Skeletal muscle tissue (tissue), 4 donors: ENCODE measurements around the gene SLC7A1. TPM values are rescaled to one million over a fixed set of nuclear protein-coding genes. Genes with fewer than 3 reads are reported as not detected.

Source experiments
- H3K27ac ChIP-seq: one replicate; pipeline ENCODE4 v1.7.0; 2013; ENCODE audit warnings: mild to moderate bottlenecking, low read depth, low read length, inconsistent platforms
- H3K27me3 ChIP-seq, 3 donors: one replicate each; pipeline ENCODE4 v1.7.0; 2013; ENCODE audit warnings: low read length in 3 of 3; ENCODE audit not compliant: control insufficient read depth in 3 of 3, insufficient read depth in 3 of 3
- H3K36me3 ChIP-seq, 3 donors: one replicate each; pipeline ENCODE4 v1.7.0; 2013; ENCODE audit warnings: low read length in 3 of 3; ENCODE audit not compliant: control insufficient read depth in 3 of 3, insufficient read depth in 3 of 3
- H3K4me1 ChIP-seq, 3 donors: one replicate each; pipeline ENCODE4 v1.7.0; 2013; ENCODE audit warnings: low read length in 3 of 3, mild to moderate bottlenecking in 3 of 3; ENCODE audit not compliant: control insufficient read depth in 3 of 3, insufficient read depth in 3 of 3
- H3K4me3 ChIP-seq, 3 donors: one replicate each; pipeline ENCODE4 v1.7.0; 2013; ENCODE audit warnings: low read length in 3 of 3
- H3K9ac ChIP-seq, 3 donors: one replicate each; pipeline ENCODE4 v1.7.0; 2013; ENCODE audit warnings: low read length in 3 of 3, mild to moderate bottlenecking in 3 of 3, moderate library complexity in 2 of 3, low read depth in 1 of 3
- H3K9me3 ChIP-seq, 3 donors: one replicate each; pipeline ENCODE4 v1.7.0; 2013; ENCODE audit warnings: low read length in 3 of 3; ENCODE audit not compliant: control insufficient read depth in 3 of 3
- total RNA-seq: library from RNA; depleted of rRNA; stranded (reverse); fragments of >200 nt; gene quantifications from one replicate; pipeline ENCODE4 v1.2.3, GENCODE V29; 2014
- donor health status: Osteomylitis.

The SLC7A1 gene
- total RNA-seq, 1 donor from 2014 or later: 4.2 TPM

DNA sequence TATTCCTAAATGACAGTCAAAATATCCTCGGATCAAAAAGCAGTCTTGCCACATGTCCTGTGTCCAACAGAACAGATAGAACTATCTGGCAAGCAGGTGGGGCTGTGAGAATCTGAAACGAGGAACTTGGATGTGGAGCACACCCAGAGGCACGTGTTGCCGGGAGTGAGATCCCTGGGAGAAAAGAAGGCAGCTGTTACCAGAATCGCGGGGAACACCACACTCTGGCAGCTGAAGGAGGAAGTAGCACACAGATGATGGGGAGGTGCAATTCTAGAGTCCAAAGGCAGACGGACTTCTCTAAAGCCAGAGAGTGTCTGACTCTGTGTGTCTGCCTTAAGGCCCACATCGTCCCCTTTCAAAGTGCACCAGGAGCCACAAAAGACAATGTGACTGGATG lies 22.3 kb downstream of the SLC7A1 start:
- H3K9me3 ChIP-seq: no peaks in the 10 kb centered on the region
- no peak overlapping the region for H3K9ac ChIP-seq
- H3K27me3 ChIP-seq: no peaks in the 10 kb centered on the region
- no peak overlapping the region for H3K27ac ChIP-seq
- no peak overlapping the region for H3K4me3 ChIP-seq
- H3K4me1 ChIP-seq: peaks cover 4 to 12% (median 6%) of the 10 kb centered on the region in 3 donors
- no peaks in the 10 kb centered on the region for H3K36me3 ChIP-seq

DNA sequence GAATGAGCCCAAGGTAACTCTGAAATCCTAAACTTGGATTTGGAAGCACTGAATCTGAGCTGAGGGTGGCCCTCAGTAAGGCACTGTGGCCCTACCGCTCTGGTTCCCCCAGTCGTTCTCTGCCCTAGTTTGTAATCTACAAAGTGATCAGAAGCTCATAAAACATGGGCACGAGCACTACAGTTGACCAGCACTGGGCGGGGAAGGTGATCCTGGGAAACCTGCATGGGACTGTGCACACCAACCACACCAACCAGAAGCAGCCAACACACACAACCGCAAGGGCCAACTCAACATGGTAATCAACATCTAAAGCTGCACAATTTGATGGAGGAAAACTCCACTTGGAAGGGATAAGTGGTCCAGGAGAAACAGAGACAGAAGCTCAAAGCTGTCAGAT lies 22.9 kb downstream of the SLC7A1 start:
- Histone ChIP-seq H3K27ac (no peak overlapping the region), H3K36me3 (no peaks in the 10 kb centered on the region), H3K27me3 (no peaks in the 10 kb centered on the region), H3K4me3 (no peak overlapping the region), H3K9ac (no peak overlapping the region), H3K9me3 (no peaks in the 10 kb centered on the region), H3K4me1 (peaks cover 0 to 9% (median 6%) of the 10 kb centered on the region in 3 donors)

DNA sequence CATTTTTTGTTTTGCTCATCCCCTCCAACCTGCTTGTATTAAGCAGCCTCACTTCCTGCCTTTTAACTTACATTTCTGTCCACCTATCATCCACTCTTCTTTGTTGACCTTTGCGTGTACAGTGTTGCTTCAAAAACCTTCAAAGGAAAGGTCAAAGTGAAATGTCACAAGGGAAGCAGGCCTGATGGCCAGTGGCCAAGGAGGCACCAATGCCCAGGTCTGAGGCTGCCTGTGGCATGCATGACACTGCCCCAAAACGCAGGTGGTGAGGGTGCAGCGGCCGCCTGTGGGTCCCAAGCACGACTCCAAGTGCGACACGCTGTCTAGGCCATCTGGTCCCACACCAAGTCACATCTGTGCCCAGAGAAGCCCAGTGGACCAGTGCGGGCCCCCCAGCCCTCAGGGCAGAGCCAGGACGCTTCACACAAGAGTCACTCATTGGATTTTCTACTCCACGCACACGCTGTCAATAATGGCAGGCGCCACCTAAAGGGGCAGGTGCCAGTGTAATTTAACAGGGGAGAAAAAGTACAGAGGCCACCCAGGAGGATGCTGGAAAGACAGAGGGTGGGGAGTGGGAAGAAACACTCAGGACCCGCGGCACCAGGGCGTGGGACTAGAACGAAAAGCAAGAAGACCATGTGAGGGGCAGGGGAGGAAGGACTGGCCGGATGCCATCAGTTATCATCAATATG lies 23.5 kb downstream of the SLC7A1 start:
- no peak overlapping the region for H3K4me3 ChIP-seq
- no peaks in the 10 kb centered on the region for H3K36me3 ChIP-seq
- no peaks in the 10 kb centered on the region for H3K27me3 ChIP-seq
- H3K27ac ChIP-seq: no peak overlapping the region
- no peak overlapping the region for H3K9ac ChIP-seq
- no peaks in the 10 kb centered on the region for H3K9me3 ChIP-seq
- H3K4me1 ChIP-seq: peaks cover 0 to 4% (median under 1%) of the 10 kb centered on the region in 3 donors

DNA sequence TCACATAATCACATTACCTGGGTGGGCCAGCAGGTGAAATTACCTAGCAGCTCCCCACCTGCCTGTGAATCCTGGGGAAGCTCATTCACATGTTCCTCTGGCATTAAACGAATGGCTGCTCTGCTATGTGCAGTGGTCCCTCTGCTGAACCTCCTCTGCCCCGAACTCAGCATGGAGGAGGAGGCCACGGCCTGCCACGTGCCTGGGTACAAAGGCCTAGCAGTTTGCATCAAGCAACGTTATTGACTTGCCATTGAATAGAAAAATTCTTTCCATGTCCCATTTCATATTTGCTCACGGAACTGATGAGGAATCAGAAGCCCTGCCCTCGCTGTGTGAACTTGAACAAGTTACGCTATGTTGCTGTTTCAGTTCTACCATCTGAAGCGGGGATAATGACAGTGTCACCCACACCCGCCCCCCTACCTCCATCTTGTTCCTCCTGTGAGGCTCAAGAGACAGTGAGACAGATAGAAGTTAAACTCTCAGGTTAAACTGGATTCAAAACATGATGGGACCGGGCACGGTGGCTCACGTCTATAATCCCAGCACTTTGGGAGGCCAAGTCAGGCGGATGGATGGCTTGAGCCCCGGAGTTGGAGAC lies 25.3 kb downstream of the SLC7A1 start:
- peaks cover 0 to 4% (median 0%) of the 10 kb centered on the region in 3 donors for H3K4me1 ChIP-seq
- H3K9ac ChIP-seq: no peak overlapping the region
- no peaks in the 10 kb centered on the region for H3K36me3 ChIP-seq
- H3K4me3 ChIP-seq: no peak overlapping the region
- no peaks in the 10 kb centered on the region for H3K9me3 ChIP-seq
- H3K27me3 ChIP-seq: no peaks in the 10 kb centered on the region
- H3K27ac ChIP-seq: no peak overlapping the region

DNA sequence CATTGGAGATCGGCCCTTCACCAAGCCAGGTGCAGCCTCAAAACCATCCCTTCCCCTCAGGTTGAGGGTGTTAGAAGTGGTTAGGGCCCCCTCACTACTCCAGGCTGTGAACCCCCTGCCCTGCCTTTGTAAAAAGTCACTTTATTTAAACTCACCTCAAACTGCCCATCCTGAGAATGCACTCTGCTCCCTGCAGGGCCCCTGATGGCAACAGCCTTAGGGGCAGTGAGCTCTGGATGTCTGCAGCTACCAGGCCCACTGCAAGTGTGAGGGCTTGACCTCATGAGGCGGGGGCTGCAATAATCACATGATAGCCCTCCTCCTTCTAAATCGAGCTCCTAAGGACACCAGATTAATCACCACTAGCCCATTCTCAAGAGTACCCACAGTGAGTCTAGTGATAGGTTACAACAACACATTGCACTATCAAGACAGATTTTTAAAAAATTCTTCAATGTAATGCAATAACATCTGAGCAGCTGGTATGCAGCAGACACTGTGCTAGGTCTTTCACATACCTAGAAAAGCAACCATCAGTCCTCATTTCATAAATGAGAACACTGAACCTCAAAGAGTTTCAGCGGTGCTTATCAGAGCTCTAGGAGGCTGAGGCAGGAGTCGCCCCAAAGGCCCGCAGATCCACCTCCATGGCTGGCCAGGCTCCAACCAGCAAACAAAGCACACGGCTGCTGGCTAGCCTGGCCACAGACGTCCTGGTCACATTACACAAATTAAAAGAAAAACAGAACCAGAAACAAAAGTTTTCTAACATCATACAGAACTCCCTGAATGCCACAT lies 26.0 kb downstream of the SLC7A1 start:
- H3K36me3 ChIP-seq: no peaks in the 10 kb centered on the region
- H3K9ac ChIP-seq: no peak overlapping the region
- H3K9me3 ChIP-seq: no peaks in the 10 kb centered on the region
- H3K4me3 ChIP-seq: no peak overlapping the region
- peaks cover 0 to 4% (median 0%) of the 10 kb centered on the region in 3 donors for H3K4me1 ChIP-seq
- no peak overlapping the region for H3K27ac ChIP-seq
- no peaks in the 10 kb centered on the region for H3K27me3 ChIP-seq

DNA sequence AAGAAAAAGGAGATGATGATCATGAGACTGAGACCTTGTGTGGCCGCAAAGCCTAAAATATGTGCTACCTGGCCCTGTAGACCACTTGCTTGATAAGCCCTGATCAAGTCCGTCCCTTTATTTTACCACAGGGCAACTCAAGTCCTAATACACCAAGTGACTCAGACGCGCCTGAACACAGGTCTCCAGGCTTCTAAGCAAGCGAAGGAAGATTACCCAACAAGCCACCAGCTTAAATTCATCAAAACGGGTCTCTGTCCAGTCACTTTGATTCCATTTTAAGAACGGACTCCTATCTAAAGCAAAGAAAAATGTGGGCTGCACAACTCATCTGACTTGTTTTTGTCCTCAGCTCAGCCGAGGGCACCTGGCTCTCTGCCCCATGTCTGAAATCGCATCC lies 26.8 kb downstream of the SLC7A1 start:
- Histone ChIP-seq H3K27ac (no peak overlapping the region), H3K36me3 (no peaks in the 10 kb centered on the region), H3K9ac (no peak overlapping the region)

DNA sequence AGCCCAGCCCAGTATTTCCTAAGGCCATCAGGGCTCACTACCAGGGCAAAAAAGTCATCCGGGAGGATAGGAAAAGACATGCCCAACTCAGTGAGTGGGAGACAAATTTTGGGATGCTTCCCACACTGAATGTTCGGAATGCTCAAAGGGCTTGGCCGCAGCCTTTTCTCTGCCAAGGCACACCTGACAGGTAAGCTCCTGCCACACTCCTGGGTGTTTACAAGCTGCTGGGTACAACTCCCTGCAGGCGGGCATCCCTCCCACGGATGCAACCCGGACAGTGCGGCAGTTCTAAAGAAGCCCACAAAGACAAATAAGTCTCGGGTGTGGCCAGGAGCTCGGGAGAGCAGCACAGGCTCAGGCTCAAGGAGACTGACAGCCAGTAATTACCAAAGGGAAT lies 28.1 kb downstream of the SLC7A1 start:
- Histone ChIP-seq H3K36me3 (no peaks in the 10 kb centered on the region), H3K27ac (no peak overlapping the region), H3K4me3 (no peak overlapping the region), H3K27me3 (no peaks in the 10 kb centered on the region), H3K9ac (no peak overlapping the region), H3K9me3 (no peaks in the 10 kb centered on the region), H3K4me1 (no peaks in the 10 kb centered on the region)

More for the DNA sequence above, 26.8 kb downstream of the SLC7A1 start:
- Histone ChIP-seq H3K27me3 (no peaks in the 10 kb centered on the region), H3K4me1 (peaks cover 0 to 4% (median 0%) of the 10 kb centered on the region in 3 donors), H3K4me3 (no peak overlapping the region), H3K9me3 (no peaks in the 10 kb centered on the region)

DNA sequence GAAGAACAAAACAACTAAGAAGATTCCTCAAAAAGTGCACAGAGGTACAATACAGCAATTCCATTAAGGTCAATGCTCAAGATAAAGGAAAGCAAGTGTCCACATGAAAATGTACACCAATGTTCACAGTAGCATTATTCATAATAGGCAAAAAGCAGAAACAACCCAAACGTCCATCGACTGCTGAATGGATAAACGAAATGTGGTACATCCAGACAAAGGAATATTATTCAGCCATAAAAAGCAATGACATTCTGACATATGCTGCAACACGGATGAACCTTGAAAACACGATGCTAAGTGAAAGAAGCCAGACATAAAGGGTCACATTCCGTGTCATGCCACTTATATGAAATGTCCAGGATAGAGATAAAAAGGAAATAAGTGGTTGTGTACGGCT lies 29.3 kb downstream of the SLC7A1 start:
- Histone ChIP-seq H3K4me3 (no peak overlapping the region), H3K9me3 (no peaks in the 10 kb centered on the region), H3K27me3 (no peaks in the 10 kb centered on the region), H3K27ac (no peak overlapping the region), H3K4me1 (no peaks in the 10 kb centered on the region), H3K36me3 (no peaks in the 10 kb centered on the region), H3K9ac (no peak overlapping the region)

DNA sequence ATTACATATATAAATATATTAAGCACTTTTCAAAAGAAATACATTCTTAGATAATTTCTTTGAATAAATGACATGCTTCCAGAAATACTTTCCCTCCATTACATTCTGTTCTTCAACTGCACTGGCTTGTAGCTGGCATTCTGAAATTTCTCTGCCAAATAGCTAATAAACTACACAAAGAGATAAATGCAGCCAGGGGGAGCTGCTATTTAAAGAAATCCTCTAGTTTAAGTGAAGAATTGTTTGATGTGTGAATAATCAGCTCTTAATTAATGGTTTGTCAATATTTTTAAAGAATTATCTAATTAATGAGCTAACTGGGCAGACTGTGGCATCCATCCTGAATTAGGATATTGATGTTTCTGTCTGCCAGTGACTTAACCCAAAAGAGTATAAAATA lies 30.7 kb downstream of the SLC7A1 start:
- Histone ChIP-seq H3K9ac (no peak overlapping the region), H3K9me3 (no peaks in the 10 kb centered on the region), H3K36me3 (no peaks in the 10 kb centered on the region), H3K27me3 (no peaks in the 10 kb centered on the region), H3K27ac (no peak overlapping the region), H3K4me1 (no peaks in the 10 kb centered on the region), H3K4me3 (no peak overlapping the region)

DNA sequence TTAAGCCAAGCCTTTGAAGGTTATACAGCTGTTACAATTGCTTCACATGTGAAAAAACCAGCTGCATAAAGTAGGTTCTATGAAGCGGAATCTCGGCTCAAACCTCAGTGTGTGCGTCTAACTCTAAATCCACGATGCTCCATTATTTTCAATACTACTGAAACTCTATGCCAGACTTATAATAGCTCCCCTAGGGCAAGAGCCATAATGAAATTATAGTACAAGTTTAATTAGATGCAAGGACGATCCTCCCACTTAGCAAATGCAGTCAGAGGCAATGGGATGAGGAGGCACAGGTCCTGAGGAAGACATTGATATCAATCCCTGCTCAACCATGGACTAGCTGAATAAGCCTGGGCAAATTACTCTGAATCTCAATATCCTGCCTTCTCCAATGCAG lies 31.1 kb downstream of the SLC7A1 start:
- no peaks in the 10 kb centered on the region for H3K27me3 ChIP-seq
- H3K27ac ChIP-seq: no peak overlapping the region
- H3K4me3 ChIP-seq: no peak overlapping the region
- no peaks in the 10 kb centered on the region for H3K36me3 ChIP-seq
- no peaks in the 10 kb centered on the region for H3K9me3 ChIP-seq
- no peaks in the 10 kb centered on the region for H3K4me1 ChIP-seq
- no peak overlapping the region for H3K9ac ChIP-seq
